Erythroblast (primary cell): ENCODE data around the gene CSTB.

Experiments used
- GATA1 ChIP-seq: IDR thresholded peaks from 2 replicates; pipeline ENCODE4 v1.6.1; 2011; ENCODE audit warnings: low read depth, mild to moderate bottlenecking, control low read depth, low read length, moderate library complexity
- POLR2A ChIP-seq: IDR thresholded peaks from 2 replicates; pipeline ENCODE4 v1.6.1; 2011; ENCODE audit warnings: mild to moderate bottlenecking, low read length

DNA sequence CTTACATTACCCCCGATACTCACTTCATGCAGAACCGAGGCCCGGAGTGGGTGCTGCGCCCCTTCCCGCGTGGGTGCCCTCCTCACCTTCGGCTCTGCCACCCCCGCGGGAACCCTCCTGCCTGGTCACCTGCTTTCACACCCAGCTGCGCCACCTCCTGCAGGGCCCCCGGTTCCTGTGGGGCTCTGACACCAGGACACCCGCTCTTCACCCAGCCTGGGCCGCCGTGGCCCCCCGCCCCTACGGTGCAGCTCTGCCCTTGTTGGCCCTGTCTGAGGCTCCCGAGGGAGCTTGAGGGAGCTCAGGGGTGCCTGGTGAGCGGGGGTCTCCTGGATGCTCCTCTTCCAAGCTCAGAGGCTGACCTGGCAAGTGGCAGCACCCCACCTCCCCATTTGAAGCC, 32.3 kb upstream of the CSTB start:
- no peak for TF ChIP-seq POLR2A
- no peak for TF ChIP-seq GATA1
